Right atrium auricular region (tissue), 2 donors: ENCODE results near the gene ABTB1. TPM values are rescaled to one million over a fixed set of nuclear protein-coding genes. Genes with fewer than 3 reads are reported as not detected.
"Not testable (repeated sequence)": the region's sequence is repeated elsewhere in the genome, so short reads cannot be mapped to it uniquely, and the experiment has no call there.

Experiments used
- DNase-seq: peaks from one replicate; pipeline ENCODE4 v3.0.0-alpha.2; 2019; ENCODE audit warnings: low spot score
- H3K27ac ChIP-seq, 2 donors: fragments of 200-600 bp; sonication (generic); 1 replicate in 1 of 2; 2 replicates in 1 of 2; pipeline ENCODE4 v1.5.1; 2016 to 2019
- H3K27me3 ChIP-seq, 2 donors: fragments of 200-600 bp; sonication (generic); one replicate each; pipeline versions ENCODE4 v1.5.1 to v1.6.0; 2017 to 2019
- H3K36me3 ChIP-seq: fragments of 200-600 bp; sonication (generic); one replicate; pipeline ENCODE4 v1.5.1; 2016
- H3K4me1 ChIP-seq, 2 donors: fragments of 200-600 bp; sonication (generic); one replicate each; pipeline versions ENCODE4 v1.5.1 to v1.6.0; 2017 to 2019
- H3K4me3 ChIP-seq, 2 donors: fragments of 200-600 bp; sonication (generic); 1 replicate in 1 of 2; 2 replicates in 1 of 2; pipeline ENCODE4 v1.5.1; 2017 to 2019; ENCODE audit warnings: mild to moderate bottlenecking in 1 of 2, moderate library complexity in 1 of 2
- H3K9me3 ChIP-seq, 2 donors: fragments of 200-600 bp; sonication (generic); one replicate each; pipeline ENCODE4 v1.5.1; 2019
- total RNA-seq, 2 donors: library from RNA; depleted of rRNA; stranded (reverse); fragments of >200 nt; gene quantifications; one replicate each; pipeline ENCODE4 v1.1.0, GENCODE V29; 2016
- TF ChIP-seq, protein P1 (sequence below), 2 donors: fragments of 200-600 bp; sonication (generic); IDR thresholded peaks; one replicate each; pipeline ENCODE4 v1.5.1; 2019; ENCODE audit warnings: antibody characterized with exemption in 2 of 2

Gene ABTB1
- total RNA-seq, 2 donors from 2014 or later = 14.9 to 16.9 TPM

DNA sequence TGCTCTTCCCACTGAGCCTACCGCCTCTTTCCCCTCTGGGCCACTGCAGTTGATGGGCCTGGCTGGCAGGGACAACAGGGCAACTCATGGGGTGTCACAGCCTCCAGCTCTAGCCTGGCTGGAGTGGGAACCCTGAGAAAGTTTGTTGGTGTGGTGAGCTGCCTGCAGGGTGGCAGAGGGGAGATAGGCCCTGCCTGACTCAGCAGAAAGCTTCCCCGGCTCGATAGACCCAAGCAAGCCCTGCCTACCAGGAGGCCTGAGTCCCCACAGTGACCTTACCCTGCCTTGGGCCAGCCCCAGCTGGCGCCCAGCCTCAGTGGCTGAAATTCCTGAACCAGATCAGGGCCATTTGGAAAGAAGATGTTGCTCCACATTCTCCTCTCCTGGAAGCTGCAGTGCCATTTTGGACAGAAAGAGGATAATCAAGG is 29.4 kb downstream of the ABTB1 start:
- no peaks in the 10 kb centered on the region for H3K27me3 ChIP-seq
- H3K4me1 ChIP-seq = peaks cover 0 to 62% of the 10 kb centered on the region in 2 donors
- peak overlapping the region; percentile 77 to 90 for H3K27ac ChIP-seq
- TF ChIP-seq, protein P1, sequence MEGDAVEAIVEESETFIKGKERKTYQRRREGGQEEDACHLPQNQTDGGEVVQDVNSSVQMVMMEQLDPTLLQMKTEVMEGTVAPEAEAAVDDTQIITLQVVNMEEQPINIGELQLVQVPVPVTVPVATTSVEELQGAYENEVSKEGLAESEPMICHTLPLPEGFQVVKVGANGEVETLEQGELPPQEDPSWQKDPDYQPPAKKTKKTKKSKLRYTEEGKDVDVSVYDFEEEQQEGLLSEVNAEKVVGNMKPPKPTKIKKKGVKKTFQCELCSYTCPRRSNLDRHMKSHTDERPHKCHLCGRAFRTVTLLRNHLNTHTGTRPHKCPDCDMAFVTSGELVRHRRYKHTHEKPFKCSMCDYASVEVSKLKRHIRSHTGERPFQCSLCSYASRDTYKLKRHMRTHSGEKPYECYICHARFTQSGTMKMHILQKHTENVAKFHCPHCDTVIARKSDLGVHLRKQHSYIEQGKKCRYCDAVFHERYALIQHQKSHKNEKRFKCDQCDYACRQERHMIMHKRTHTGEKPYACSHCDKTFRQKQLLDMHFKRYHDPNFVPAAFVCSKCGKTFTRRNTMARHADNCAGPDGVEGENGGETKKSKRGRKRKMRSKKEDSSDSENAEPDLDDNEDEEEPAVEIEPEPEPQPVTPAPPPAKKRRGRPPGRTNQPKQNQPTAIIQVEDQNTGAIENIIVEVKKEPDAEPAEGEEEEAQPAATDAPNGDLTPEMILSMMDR (IDR thresholded peaks at IDR 0.05) = no peak
- DNase-seq = no peak
- H3K4me3 ChIP-seq = no peak overlapping the region
- peaks cover 4% of the 10 kb centered on the region for H3K36me3 ChIP-seq
- H3K9me3 ChIP-seq = no peaks in the 10 kb centered on the region

DNA sequence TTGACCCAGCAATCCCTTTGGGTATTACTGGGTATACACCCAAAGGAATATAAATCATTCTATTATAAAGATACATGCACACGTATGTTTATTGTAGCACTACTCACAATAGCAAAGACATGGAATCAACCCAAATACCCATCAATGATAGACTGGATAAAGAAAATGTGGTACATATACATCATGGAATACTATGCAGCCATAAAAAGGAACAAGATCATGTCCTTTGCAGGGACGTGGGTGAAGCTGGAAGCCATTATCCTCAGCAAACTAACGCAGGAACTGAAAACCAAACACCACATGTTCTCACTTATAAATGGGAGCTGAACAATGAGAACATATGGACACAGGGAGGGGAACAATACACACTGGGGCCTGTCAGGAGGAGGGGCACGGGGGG is 32.1 kb downstream of the ABTB1 start:
- not testable (repeated sequence) for H3K36me3 ChIP-seq

DNA sequence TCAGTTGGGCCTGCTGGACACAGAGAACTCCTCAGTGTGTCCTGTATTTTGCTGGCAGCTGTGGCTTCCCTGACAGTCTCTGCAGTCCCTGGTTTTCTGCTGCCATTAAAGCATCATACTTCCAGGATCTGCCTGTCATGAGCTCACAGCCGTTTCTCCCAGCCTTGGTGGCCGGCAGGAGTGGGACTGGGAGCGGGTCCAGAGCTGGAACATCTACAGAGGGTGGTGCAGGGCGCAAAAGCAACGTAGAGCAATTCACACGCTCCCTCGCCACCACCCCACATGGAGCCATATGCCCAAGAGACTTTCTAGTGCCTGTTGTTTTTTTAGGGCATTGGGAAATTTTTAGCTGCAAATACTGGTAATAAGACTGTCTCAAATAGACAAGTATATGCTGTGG is 33.6 kb downstream of the ABTB1 start:
- TF ChIP-seq, protein P1 (IDR thresholded peaks at IDR 0.05) = no peak
- Histone ChIP-seq H3K4me3 (no peak overlapping the region), H3K36me3 (peaks cover 4% of the 10 kb centered on the region), H3K9me3 (no peaks in the 10 kb centered on the region), H3K27ac (peak overlapping the region; percentile 57 to 78), H3K4me1 (peaks cover 0 to 64% of the 10 kb centered on the region in 2 donors), H3K27me3 (no peaks in the 10 kb centered on the region)
- DNase-seq = no peak

More for the DNA sequence above, 32.1 kb downstream of the ABTB1 start:
- H3K27me3 ChIP-seq, DNase-seq, H3K27ac ChIP-seq, H3K4me3 ChIP-seq, H3K9me3 ChIP-seq: not testable (repeated sequence)
- H3K4me1 ChIP-seq = peaks cover 0 to 62% of the 10 kb centered on the region in 2 donors

DNA sequence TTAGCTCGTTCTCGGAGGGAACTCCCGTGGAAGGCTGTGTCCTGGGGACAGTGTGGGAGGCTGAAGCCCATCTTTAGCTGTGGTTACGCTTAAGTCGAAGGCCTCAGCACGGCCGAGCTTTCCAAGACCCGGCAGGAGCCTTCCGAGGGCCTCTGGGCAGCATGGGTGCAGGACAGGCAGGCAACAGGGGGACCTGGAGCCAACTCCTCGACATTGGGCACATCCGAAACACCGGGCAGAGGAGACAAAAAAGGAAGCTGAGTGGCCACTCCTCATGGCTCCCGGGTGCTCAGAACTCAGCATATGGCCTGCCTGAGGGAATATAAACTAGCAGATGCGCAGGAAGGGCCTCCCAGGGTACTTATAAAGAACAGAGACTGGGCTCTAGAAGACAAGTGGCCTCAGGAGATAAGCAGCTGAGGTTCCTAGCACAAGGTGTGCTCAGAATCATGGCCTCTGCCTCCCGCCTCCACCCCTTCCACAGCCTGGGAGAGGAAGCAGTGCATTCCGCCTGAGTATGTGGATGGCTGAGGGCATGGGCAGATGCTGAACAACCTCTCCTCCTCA is 34.1 kb downstream of the ABTB1 start:
- TF ChIP-seq, protein P1 (IDR thresholded peaks at IDR 0.05) = no peak
- Histone ChIP-seq H3K4me3 (no peak overlapping the region), H3K36me3 (peaks cover 4% of the 10 kb centered on the region), H3K9me3 (no peaks in the 10 kb centered on the region), H3K4me1 (peaks cover 0 to 62% of the 10 kb centered on the region in 2 donors), H3K27me3 (no peaks in the 10 kb centered on the region), H3K27ac (peak overlapping the region; percentile 57 to 78)
- no peak for DNase-seq

- DNase-seq = no peak
- Histone ChIP-seq H3K4me3 (no peak overlapping the region), H3K9me3 (no peaks in the 10 kb centered on the region), H3K36me3 (peaks cover 4% of the 10 kb centered on the region), H3K4me1 (peaks cover 0 to 63% of the 10 kb centered on the region in 2 donors), H3K27ac (peak overlapping the region; percentile 57 to 78), H3K27me3 (no peaks in the 10 kb centered on the region)
- TF ChIP-seq, protein P1 (IDR thresholded peaks at IDR 0.05) = no peak
These were observed 35.2 kb downstream of the ABTB1 start for GRCh38 chr3:127707851-127708411.

DNA sequence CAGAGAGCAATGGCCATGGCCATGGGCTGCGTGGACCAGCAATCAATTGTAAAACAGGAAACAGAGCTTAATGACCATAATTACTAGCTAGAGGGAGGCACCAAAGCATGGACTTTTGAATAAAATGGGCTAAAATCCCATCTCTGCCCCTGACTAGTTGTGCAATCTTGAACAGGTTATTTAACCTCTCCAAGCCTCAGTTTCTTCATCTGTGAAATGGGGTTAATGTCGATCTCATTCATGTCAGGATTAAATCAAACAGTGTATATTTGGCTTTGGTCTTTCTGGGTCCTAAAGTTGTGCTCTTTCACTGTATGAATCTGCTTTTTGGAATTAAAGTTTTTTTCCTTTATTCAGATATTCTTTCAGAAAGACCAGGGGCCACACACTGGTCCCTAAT is 36.1 kb downstream of the ABTB1 start:
- Histone ChIP-seq H3K4me1 (peaks cover 0 to 72% of the 10 kb centered on the region in 2 donors), H3K9me3 (no peaks in the 10 kb centered on the region), H3K27ac (peak overlapping the region; percentile 57 to 78), H3K4me3 (no peak overlapping the region), H3K27me3 (no peaks in the 10 kb centered on the region), H3K36me3 (peaks cover 4% of the 10 kb centered on the region)
- TF ChIP-seq, protein P1 (IDR thresholded peaks at IDR 0.05) = no peak
- no peak for DNase-seq
